Peyer's patch (tissue), 4 donors: ENCODE measurements around the gene NPTN. TPM values are rescaled to one million over a fixed set of nuclear protein-coding genes. Genes with fewer than 3 reads are reported as not detected.

Source experiments
- DNase-seq, 3 donors: peaks; one replicate each; pipeline ENCODE4 v3.0.0-alpha.2; 2017 to 2019
- H3K27ac ChIP-seq, 4 donors: fragments of 200-600 bp; sonication (generic); one replicate each; pipeline ENCODE4 v1.5.1; 2016 to 2019
- H3K27me3 ChIP-seq, 2 donors: fragments of 200-600 bp; sonication (generic); one replicate each; pipeline ENCODE4 v1.5.1; 2019
- H3K36me3 ChIP-seq, 3 donors: fragments of 200-600 bp; sonication (generic); one replicate each; pipeline ENCODE4 v1.5.1; 2016 to 2019
- H3K4me1 ChIP-seq, 4 donors: fragments of 200-600 bp; sonication (generic); one replicate each; pipeline ENCODE4 v1.5.1; 2016 to 2019
- H3K4me3 ChIP-seq, 4 donors: fragments of 200-600 bp; sonication (generic); 1 replicate in 3 of 4; 2 replicates in 1 of 4; pipeline ENCODE4 v1.5.1; 2016 to 2019; ENCODE audit warnings: mild to moderate bottlenecking in 1 of 4
- H3K9me3 ChIP-seq, 4 donors: fragments of 200-600 bp; sonication (generic); one replicate each; pipeline ENCODE4 v1.5.1; 2016 to 2019; ENCODE audit warnings: mild to moderate bottlenecking in 1 of 4
- CTCF ChIP-seq, 6 experiments: fragments of 450-650 bp in 4 of 6; fragments of 200-600 bp in 2 of 6; sonication (generic) in 1 of 6; IDR thresholded peaks; one replicate each; pipeline ENCODE4 v1.5.1; 2017 to 2019; ENCODE audit warnings: antibody characterized with exemption in 6 of 6, mild to moderate bottlenecking in 3 of 6, moderate library complexity in 1 of 6
- POLR2A ChIP-seq, 2 donors: fragments of 450-650 bp; IDR thresholded peaks; one replicate each; pipeline ENCODE4 v1.5.1; 2017; ENCODE audit warnings: antibody characterized with exemption in 2 of 2, mild to moderate bottlenecking in 2 of 2, moderate library complexity in 2 of 2
- total RNA-seq, 4 donors: library from RNA; depleted of rRNA; stranded (reverse); fragments of >200 nt; gene quantifications; one replicate each; pipeline ENCODE4 v1.1.0, GENCODE V29; 2016

Gene NPTN
- total RNA-seq, 4 donors from 2014 or later, result 66.0 to 173 (median 133) TPM

- H3K36me3 ChIP-seq, result no peaks in the 10 kb centered on the region
- H3K4me3 ChIP-seq, result no peak overlapping the region
- TF ChIP-seq POLR2A (IDR thresholded peaks at IDR 0.05) (no peak), CTCF (IDR thresholded peaks at IDR 0.05) (no peak)
- no peaks in the 10 kb centered on the region for H3K27me3 ChIP-seq
- no peaks in the 10 kb centered on the region for H3K9me3 ChIP-seq
- DNase-seq, result no peak
- H3K27ac ChIP-seq, result no peak overlapping the region
- peaks cover 0 to 14% (median 9%) of the 10 kb centered on the region in 4 donors for H3K4me1 ChIP-seq
These were observed 46.8 kb upstream of the NPTN start for GRCh38 chr15:73679964-73680363.

- no peak overlapping the region for H3K4me3 ChIP-seq
- H3K9me3 ChIP-seq, result no peaks in the 10 kb centered on the region
- no peak overlapping the region for H3K27ac ChIP-seq
- DNase-seq, result no peak
- TF ChIP-seq POLR2A (IDR thresholded peaks at IDR 0.05), result no peak
- no peak for TF ChIP-seq CTCF (IDR thresholded peaks at IDR 0.05)
- H3K36me3 ChIP-seq, result no peaks in the 10 kb centered on the region
- peaks cover 0 to 8% (median 3%) of the 10 kb centered on the region in 4 donors for H3K4me1 ChIP-seq
- no peaks in the 10 kb centered on the region for H3K27me3 ChIP-seq
These were observed 46.0 kb upstream of the NPTN start for GRCh38 chr15:73679180-73679579.

GRCh38 chr15:73678498-73678897 lies 45.3 kb upstream of the NPTN start:
- no peak overlapping the region for H3K4me3 ChIP-seq
- no peak overlapping the region for H3K27ac ChIP-seq
- TF ChIP-seq POLR2A (IDR thresholded peaks at IDR 0.05), result no peak
- no peak for TF ChIP-seq CTCF (IDR thresholded peaks at IDR 0.05)
- no peaks in the 10 kb centered on the region for H3K27me3 ChIP-seq
- H3K36me3 ChIP-seq, result no peaks in the 10 kb centered on the region
- no peak for DNase-seq
- no peaks in the 10 kb centered on the region for H3K9me3 ChIP-seq
- H3K4me1 ChIP-seq, result peaks cover 0 to 4% (median 0%) of the 10 kb centered on the region in 4 donors

GRCh38 chr15:73677733-73678132 lies 44.5 kb upstream of the NPTN start:
- H3K27ac ChIP-seq, result no peak overlapping the region
- H3K27me3 ChIP-seq, result no peaks in the 10 kb centered on the region
- no peak for DNase-seq
- H3K9me3 ChIP-seq, result no peaks in the 10 kb centered on the region
- H3K4me3 ChIP-seq, result no peak overlapping the region
- no peak for TF ChIP-seq POLR2A (IDR thresholded peaks at IDR 0.05)
- no peak for TF ChIP-seq CTCF (IDR thresholded peaks at IDR 0.05)
- H3K4me1 ChIP-seq, result no peaks in the 10 kb centered on the region
- H3K36me3 ChIP-seq, result no peaks in the 10 kb centered on the region

- H3K4me1 ChIP-seq, result no peaks in the 10 kb centered on the region
- H3K4me3 ChIP-seq, result no peak overlapping the region
- H3K27ac ChIP-seq, result no peak overlapping the region
- TF ChIP-seq CTCF (IDR thresholded peaks at IDR 0.05) (peak; percentile 59 to 93 (median 84)), POLR2A (IDR thresholded peaks at IDR 0.05) (no peak)
- H3K9me3 ChIP-seq, result no peaks in the 10 kb centered on the region
- H3K27me3 ChIP-seq, result no peaks in the 10 kb centered on the region
- peak in 2 of 3 donors; percentile 44 to 90 for DNase-seq
- no peaks in the 10 kb centered on the region for H3K36me3 ChIP-seq
These were observed 44.0 kb upstream of the NPTN start for GRCh38 chr15:73677146-73677607.

- H3K27ac ChIP-seq, result no peak overlapping the region
- no peaks in the 10 kb centered on the region for H3K36me3 ChIP-seq
- no peaks in the 10 kb centered on the region for H3K4me1 ChIP-seq
- H3K4me3 ChIP-seq, result no peak overlapping the region
- H3K27me3 ChIP-seq, result no peaks in the 10 kb centered on the region
- DNase-seq, result no peak
- no peaks in the 10 kb centered on the region for H3K9me3 ChIP-seq
- TF ChIP-seq CTCF (IDR thresholded peaks at IDR 0.05) (no peak), POLR2A (IDR thresholded peaks at IDR 0.05) (no peak)
These were observed 41.4 kb upstream of the NPTN start for GRCh38 chr15:73674587-73674986.
